GM23338 (cell line): ENCODE data around the gene BRSK2. TPM values are rescaled to one million over a fixed set of nuclear protein-coding genes. Genes with fewer than 3 reads are reported as not detected.

Experiments
- ATAC-seq: fragments of 200-7000 bp; cut with Tn5 transposase; 3 replicates; pipeline ENCODE4 v1.9.1; 2020
- DNase-seq: peaks from one replicate; pipeline ENCODE4 v3.0.0-alpha.2; 2015; ENCODE audit warnings: low spot score
- H2AFZ ChIP-seq: fragments of 200-600 bp; sonication (generic); 2 replicates; pipeline ENCODE4 v1.8.0; 2016; ENCODE audit warnings: antibody characterized with exemption, mild to moderate bottlenecking, moderate library complexity
- H3F3A ChIP-seq: fragments of 200-600 bp; sonication (generic); replicated peaks from 2 replicates; pipeline ENCODE4 v1.8.0; 2017; ENCODE audit warnings: antibody characterized with exemption, mixed run types, low read depth
- H3K27ac ChIP-seq: fragments of 200-600 bp; sonication (generic); 2 replicates; pipeline ENCODE4 v1.6.1; 2016; ENCODE audit warnings: low read depth
- H3K27me3 ChIP-seq: fragments of 200-600 bp; sonication (generic); 2 replicates; pipeline ENCODE4 v1.8.0; 2016; ENCODE audit warnings: mild to moderate bottlenecking, mixed run types, moderate library complexity; ENCODE audit not compliant: insufficient read depth
- H3K36me3 ChIP-seq: fragments of 200-600 bp; sonication (generic); 2 replicates; pipeline ENCODE4 v1.8.0; 2016; ENCODE audit warnings: mild to moderate bottlenecking; ENCODE audit not compliant: insufficient read depth
- H3K4me1 ChIP-seq: fragments of 200-600 bp; sonication (generic); 2 replicates; pipeline ENCODE4 v1.8.0; 2016; ENCODE audit warnings: mild to moderate bottlenecking, moderate library complexity; ENCODE audit not compliant: insufficient read depth
- H3K4me2 ChIP-seq: fragments of 200-600 bp; sonication (generic); 2 replicates; pipeline ENCODE4 v1.7.1; 2017; ENCODE audit warnings: mixed run types
- H3K4me3 ChIP-seq: fragments of 200-600 bp; sonication (generic); 2 replicates; pipeline ENCODE4 v1.6.1; 2016; ENCODE audit warnings: mixed run types
- H3K79me2 ChIP-seq: fragments of 200-600 bp; sonication (generic); replicated peaks from 2 replicates; pipeline ENCODE4 v1.8.0; 2017; ENCODE audit warnings: mild to moderate bottlenecking; ENCODE audit not compliant: insufficient read depth
- H3K9me2 ChIP-seq: fragments of 200-600 bp; sonication (generic); 2 replicates; pipeline ENCODE4 v1.8.0; 2017; ENCODE audit not compliant: insufficient read depth
- H4K20me1 ChIP-seq: fragments of 200-600 bp; sonication (generic); replicated peaks from 2 replicates; pipeline ENCODE4 v1.8.0; 2017; ENCODE audit warnings: mild to moderate bottlenecking; ENCODE audit not compliant: insufficient read depth
- H3K27ac Mint-ChIP-seq: 2 replicates; pipeline ENCODE4 v1.8.0; 2020; ENCODE audit warnings: inconsistent platforms, mild to moderate bottlenecking, moderate library complexity, mixed read lengths
- H3K27me3 Mint-ChIP-seq: 3 replicates; pipeline ENCODE4 v1.8.0; 2022; ENCODE audit warnings: low read depth, mild to moderate bottlenecking, moderate library complexity, mixed read lengths, inconsistent platforms; ENCODE audit not compliant: insufficient read depth, poor library complexity
- H3K36me3 Mint-ChIP-seq: 3 replicates; pipeline ENCODE4 v1.8.0; 2021; ENCODE audit warnings: low read depth, mild to moderate bottlenecking, inconsistent platforms, moderate library complexity, mixed read lengths
- H3K4me1 Mint-ChIP-seq: 3 replicates; pipeline ENCODE4 v1.8.0; 2020; ENCODE audit warnings: mild to moderate bottlenecking, inconsistent platforms, mixed read lengths
- H3K4me3 Mint-ChIP-seq: 3 replicates; pipeline ENCODE4 v1.8.0; 2021; ENCODE audit warnings: moderate library complexity, mild to moderate bottlenecking, inconsistent platforms, mixed read lengths
- H3K9me3 Mint-ChIP-seq: 3 replicates; pipeline ENCODE4 v1.8.0; 2020; ENCODE audit warnings: moderate library complexity, mild to moderate bottlenecking, inconsistent platforms, mixed read lengths
- CTCF ChIP-seq, 2 experiments: fragments of 200-600 bp in 1 of 2; sonication (generic) in 1 of 2; conservative IDR thresholded peaks; 2 replicates each; pipeline versions ENCODE4 v1.5.1 to v1.6.1; 2016 to 2017; ENCODE audit warnings: antibody characterized with exemption in 2 of 2, low read depth in 2 of 2, mild to moderate bottlenecking in 2 of 2, moderate library complexity in 1 of 2
- EZH2phosphoT487 ChIP-seq: fragments of 200-600 bp; sonication (generic); IDR thresholded peaks from one replicate; pipeline ENCODE4 v1.8.1; 2018; ENCODE audit warnings: antibody characterized with exemption; ENCODE audit not compliant: unreplicated experiment
- NANOG ChIP-seq: IDR thresholded peaks from 2 replicates; pipeline ENCODE4 v1.6.1; 2016; ENCODE audit warnings: antibody characterized with exemption, borderline replicate concordance
- REST ChIP-seq: IDR thresholded peaks from one replicate; pipeline ENCODE4 v1.6.1; 2018; ENCODE audit warnings: antibody characterized with exemption; ENCODE audit not compliant: unreplicated experiment
- STAT1 ChIP-seq: IDR thresholded peaks from one replicate; pipeline ENCODE4 v1.6.1; 2016; ENCODE audit warnings: antibody characterized with exemption; ENCODE audit not compliant: unreplicated experiment
- ZNF331 ChIP-seq: fragments of 250-450 bp; sonication (Bioruptor Pico); IDR thresholded peaks from 2 replicates; pipeline ENCODE4 v1.5.0; 2020; ENCODE audit warnings: low read depth, mild to moderate bottlenecking, moderate library complexity
- ZNF462 ChIP-seq: fragments of 250-450 bp; sonication (Bioruptor Pico); IDR thresholded peaks from 2 replicates; pipeline ENCODE4 v1.5.0; 2020; ENCODE audit warnings: mild to moderate bottlenecking, moderate library complexity
- polyA plus RNA-seq: library from polyadenylated mRNA; unstranded; fragments of >200 nt; fragmentation: Nextera tagmentation; extraction: Ambion mirVana; gene quantifications from 2 replicates; pipeline ENCODE4 v1.2.1, GENCODE V29; 2016
- total RNA-seq: library from RNA; depleted of rRNA; stranded (reverse); fragments of >200 nt; shearing (Covaris generic); gene quantifications from 2 replicates; pipeline ENCODE4 v1.2.3, GENCODE V29; 2014

BRSK2 gene
- total and polyA plus RNA-seq, 2 experiments from 2014 or later: 7.2 to 20.3 TPM

- no peak overlapping the region for H3K4me2 ChIP-seq
- TF ChIP-seq NANOG (no peak), STAT1 (no peak), CTCF (conservative IDR thresholded peaks at IDR 0.05; ENCODE audit: low read depth in 2 of 2) (no peak), ZNF331 (CRISPR knock-in tag) (no peak)
- Mint-ChIP-seq H3K4me1 (no peaks in the 10 kb centered on the region), H3K27ac (no peak overlapping the region), H3K27me3 (peaks cover 10% of the 10 kb centered on the region), H3K4me3 (no peak overlapping the region), H3K36me3 (peaks cover under 1% of the 10 kb centered on the region; the same call in 2 of the 3 replicates), H3K9me3 (peaks cover 17% of the 10 kb centered on the region)
- no peaks in the 10 kb centered on the region for H3K4me1 ChIP-seq
- no peak overlapping the region for H3K4me3 ChIP-seq
- H3F3A ChIP-seq: no peaks in the 10 kb centered on the region
- no peaks in the 10 kb centered on the region for H3K79me2 ChIP-seq
- peak; percentile 26; the same call in 1 of the 3 replicates for ATAC-seq
- H3K9me2 ChIP-seq: no peaks in the 10 kb centered on the region
- no peak overlapping the region for H2AFZ ChIP-seq
- H3K27ac ChIP-seq: no peak overlapping the region
- DNase-seq: no peak
- H4K20me1 ChIP-seq: no peaks in the 10 kb centered on the region
- H3K27me3 ChIP-seq: no peaks in the 10 kb centered on the region
- H3K36me3 ChIP-seq: no peaks in the 10 kb centered on the region
Measured at GRCh38 chr11:1371836-1372465, 17.8 kb upstream of the BRSK2 start.

- no peaks in the 10 kb centered on the region for H3K36me3 ChIP-seq
- H3K9me2 ChIP-seq: no peaks in the 10 kb centered on the region
- no peaks in the 10 kb centered on the region for H3F3A ChIP-seq
- Mint-ChIP-seq H3K36me3 (no peaks in the 10 kb centered on the region), H3K9me3 (peaks cover 10% of the 10 kb centered on the region), H3K27ac (no peak overlapping the region), H3K4me3 (no peak overlapping the region), H3K4me1 (no peaks in the 10 kb centered on the region), H3K27me3 (peaks cover 13% of the 10 kb centered on the region)
- H3K79me2 ChIP-seq: no peaks in the 10 kb centered on the region
- no peak for ATAC-seq
- no peak overlapping the region for H3K27ac ChIP-seq
- no peak overlapping the region for H3K4me2 ChIP-seq
- no peak overlapping the region for H3K4me3 ChIP-seq
- H3K27me3 ChIP-seq: no peaks in the 10 kb centered on the region
- H3K4me1 ChIP-seq: no peaks in the 10 kb centered on the region
- H2AFZ ChIP-seq: no peak overlapping the region
- DNase-seq: no peak
- no peaks in the 10 kb centered on the region for H4K20me1 ChIP-seq
- TF ChIP-seq EZH2phosphoT487 (no peak), REST (no peak), STAT1 (no peak), ZNF462 (CRISPR knock-in tag) (no peak)
Measured at GRCh38 chr11:1372660-1373059, 17.1 kb upstream of the BRSK2 start.
